GM12864 (cell line): ENCODE measurements around the gene PADI3.

Experiments used
- DNase-seq: peaks from one replicate; pipeline ENCODE4 v3.0.0-alpha.2; 2011; ENCODE audit warnings: low read depth
- H3K4me3 ChIP-seq: 2 replicates; pipeline ENCODE4 v1.5.1; 2011; ENCODE audit warnings: mild to moderate bottlenecking, low read depth, low read length, control low read depth
- CTCF ChIP-seq: IDR thresholded peaks from 2 replicates; pipeline ENCODE4 v1.5.1; 2011; ENCODE audit warnings: low read depth, mild to moderate bottlenecking, moderate library complexity, low read length, control low read depth, inconsistent platforms; ENCODE audit errors: missing control alignments

The PADI3 gene

GRCh38 chr1:17250601-17251000 is 1.7 kb downstream of the PADI3 start:
- no peak for TF ChIP-seq CTCF
- H3K4me3 ChIP-seq, result no peak overlapping the region
- DNase-seq, result no peak

GRCh38 chr1:17251246-17251645 is 2.3 kb downstream of the PADI3 start:
- no peak for DNase-seq
- no peak for TF ChIP-seq CTCF
- H3K4me3 ChIP-seq, result no peak overlapping the region

GRCh38 chr1:17251701-17252376 is 2.9 kb downstream of the PADI3 start:
- DNase-seq, result no peak
- TF ChIP-seq CTCF, result no peak
- H3K4me3 ChIP-seq, result no peak overlapping the region

- no peak overlapping the region for H3K4me3 ChIP-seq
- no peak for TF ChIP-seq CTCF
- no peak for DNase-seq
Observed at GRCh38 chr1:17255336-17255735, 6.4 kb downstream of the PADI3 start.

- TF ChIP-seq CTCF, result no peak
- no peak overlapping the region for H3K4me3 ChIP-seq
- DNase-seq, result no peak
Observed at GRCh38 chr1:17258116-17258757, 9.3 kb downstream of the PADI3 start.

GRCh38 chr1:17258758-17259130 is 9.8 kb downstream of the PADI3 start:
- TF ChIP-seq CTCF, result no peak
- DNase-seq, result no peak
- no peak overlapping the region for H3K4me3 ChIP-seq
